HepG2 (cell line): ENCODE measurements around the gene MEPE. TPM values are rescaled to one million over a fixed set of nuclear protein-coding genes. Genes with fewer than 3 reads are reported as not detected.

Source experiments
- BHLHE40 ChIP-seq: IDR thresholded peaks from 2 replicates; pipeline ENCODE4 v1.6.1; 2011; ENCODE audit warnings: low read length, improper control_type of control experiment
- FOXP1 ChIP-seq, 2 experiments: fragments of 450-650 bp in 1 of 2; IDR thresholded peaks; 2 replicates each; pipeline ENCODE4 v1.6.1; 2017 to 2018; ENCODE audit warnings: antibody characterized with exemption in 1 of 2
- JUNB ChIP-seq: sonication (generic); formaldehyde crosslinking; IDR thresholded peaks from 2 replicates; pipeline ENCODE4 v1.8.0; 2022; ENCODE audit warnings: missing genetic modification reagents, mild to moderate bottlenecking, borderline replicate concordance
- KMT2B ChIP-seq: IDR thresholded peaks from 2 replicates; pipeline ENCODE4 v1.6.1; 2016; ENCODE audit warnings: missing genetic modification reagents, missing compliant biosample characterization
- MBNL3 ChIP-seq: fragments of 250-450 bp; sonication (Bioruptor Pico); conservative IDR thresholded peaks from 2 replicates; pipeline ENCODE4 v1.8.0; 2022; ENCODE audit warnings: mild to moderate bottlenecking, inconsistent platforms
- ONECUT2 ChIP-seq: sonication (generic); formaldehyde crosslinking; IDR thresholded peaks from 2 replicates; pipeline ENCODE4 v1.4.0; 2020; ENCODE audit warnings: missing genetic modification reagents
- PHF5A ChIP-seq: IDR thresholded peaks from one replicate; pipeline ENCODE4 v1.6.1; 2018; ENCODE audit warnings: low read depth, missing genetic modification reagents; ENCODE audit not compliant: unreplicated experiment
- PRMT3 ChIP-seq: sonication (generic); formaldehyde crosslinking; IDR thresholded peaks from 2 replicates; pipeline ENCODE4 v1.8.1; 2022; ENCODE audit warnings: low read depth, mild to moderate bottlenecking, moderate library complexity, missing genetic modification reagents, borderline replicate concordance
- SOX13 ChIP-seq, 3 experiments: fragments of 450-650 bp in 1 of 3; sonication (generic) in 1 of 3; formaldehyde crosslinking in 1 of 3; IDR thresholded peaks in 2 of 3; conservative IDR thresholded peaks in 1 of 3; 2 replicates each; pipeline versions ENCODE4 v1.5.0 to v1.6.1; 2016 to 2020; ENCODE audit warnings: antibody characterized with exemption in 1 of 3, mild to moderate bottlenecking in 1 of 3, missing compliant biosample characterization in 1 of 3, missing genetic modification reagents in 1 of 3, moderate library complexity in 1 of 3
- ZNF17 ChIP-seq: sonication (generic); formaldehyde crosslinking; IDR thresholded peaks from 2 replicates; pipeline ENCODE4 v1.5.0; 2020; ENCODE audit warnings: mild to moderate bottlenecking, missing genetic modification reagents
- ZNF354B ChIP-seq: sonication (generic); formaldehyde crosslinking; IDR thresholded peaks from 2 replicates; pipeline ENCODE4 v1.8.0; 2022; ENCODE audit warnings: mild to moderate bottlenecking, missing genetic modification reagents
- ZNF430 ChIP-seq: sonication (generic); formaldehyde crosslinking; IDR thresholded peaks from 2 replicates; pipeline ENCODE4 v1.9.0; 2021; ENCODE audit warnings: mild to moderate bottlenecking, missing genetic modification reagents
- ZNF547 ChIP-seq: sonication (generic); formaldehyde crosslinking; IDR thresholded peaks from 2 replicates; pipeline ENCODE4 v1.5.1; 2020; ENCODE audit warnings: mild to moderate bottlenecking, missing genetic modification reagents
- ZNF570 ChIP-seq: sonication (generic); formaldehyde crosslinking; IDR thresholded peaks from 2 replicates; pipeline ENCODE4 v1.4.0; 2020; ENCODE audit warnings: mild to moderate bottlenecking, missing genetic modification reagents, borderline replicate concordance
- ZNF644 ChIP-seq: IDR thresholded peaks from 2 replicates; pipeline ENCODE4 v1.6.1; 2016; ENCODE audit warnings: low read depth
- ZZZ3 ChIP-seq: sonication (generic); formaldehyde crosslinking; IDR thresholded peaks from 2 replicates; pipeline ENCODE4 v1.4.0; 2020; ENCODE audit warnings: missing genetic modification reagents, mild to moderate bottlenecking, borderline replicate concordance
- polyA plus RNA-seq, 8 experiments: library from polyadenylated mRNA; depleted of rRNA in 3 of 8; stranded (reverse) in 7 of 8; unstranded in 1 of 8; fragments of >200 nt; fragmentation: Illumina TruSeq in 4 of 8; extraction: Trizol in 4 of 8; gene quantifications; 2 replicates each; pipeline versions ENCODE4 v1.2.1 to v1.2.3, GENCODE V29; 2011 to 2016; ENCODE audit warnings: low read depth in 4 of 8, missing spikeins in 1 of 8, mixed read lengths in 1 of 8; ENCODE audit not compliant: insufficient read depth in 1 of 8
- total RNA-seq, 5 experiments: library from RNA; depleted of rRNA; stranded (reverse); fragments of >200 nt; fragmentation: Illumina TruSeq; extraction: Trizol; gene quantifications; 2 replicates each; pipeline ENCODE4 v1.2.3, GENCODE V29; 2016; ENCODE audit warnings: low read depth in 1 of 5
- TF ChIP-seq, protein P1 (sequence below): sonication (generic); formaldehyde crosslinking; IDR thresholded peaks from 2 replicates; pipeline ENCODE4 v1.5.0; 2020; ENCODE audit warnings: mild to moderate bottlenecking, missing genetic modification reagents, borderline replicate concordance
- TF ChIP-seq, protein P2 (sequence below): sonication (generic); formaldehyde crosslinking; IDR thresholded peaks from 2 replicates; pipeline ENCODE4 v1.4.0; 2020; ENCODE audit warnings: missing genetic modification reagents
- TF ChIP-seq, protein P3 (sequence below): sonication (generic); formaldehyde crosslinking; IDR thresholded peaks from 2 replicates; pipeline ENCODE4 v1.4.0; 2020; ENCODE audit warnings: missing genetic modification reagents
- TF ChIP-seq, protein P4 (sequence below): IDR thresholded peaks from 2 replicates; pipeline ENCODE4 v1.6.1; 2016; ENCODE audit warnings: low read depth, control low read depth

Gene MEPE
- total and polyA plus RNA-seq, 2 of the 13 experiments (the other 11 are each of a cell fraction or from before 2014, with no cell fraction given): 0.04 TPM; not detected in 1

DNA sequence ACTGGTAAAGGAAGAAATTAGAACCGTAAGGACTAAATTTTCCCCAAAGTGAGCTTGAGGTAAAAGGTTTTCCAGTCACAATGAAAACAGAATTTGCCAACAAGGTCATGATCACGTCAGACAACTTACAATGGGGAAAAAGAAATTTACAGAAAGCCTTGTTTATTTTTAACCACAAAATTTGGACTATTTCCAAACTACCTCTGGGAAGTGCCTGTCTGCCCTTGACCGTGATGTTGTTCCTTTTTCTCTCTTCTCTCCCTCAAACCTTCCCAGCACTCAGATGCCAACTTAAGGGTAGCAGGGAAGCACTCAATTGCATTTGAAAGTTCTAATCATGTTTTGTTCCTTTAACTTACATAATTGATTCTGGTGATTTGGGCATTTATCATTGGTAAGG is 32.5 kb downstream of the MEPE start (continued):
- TF ChIP-seq, protein P1, sequence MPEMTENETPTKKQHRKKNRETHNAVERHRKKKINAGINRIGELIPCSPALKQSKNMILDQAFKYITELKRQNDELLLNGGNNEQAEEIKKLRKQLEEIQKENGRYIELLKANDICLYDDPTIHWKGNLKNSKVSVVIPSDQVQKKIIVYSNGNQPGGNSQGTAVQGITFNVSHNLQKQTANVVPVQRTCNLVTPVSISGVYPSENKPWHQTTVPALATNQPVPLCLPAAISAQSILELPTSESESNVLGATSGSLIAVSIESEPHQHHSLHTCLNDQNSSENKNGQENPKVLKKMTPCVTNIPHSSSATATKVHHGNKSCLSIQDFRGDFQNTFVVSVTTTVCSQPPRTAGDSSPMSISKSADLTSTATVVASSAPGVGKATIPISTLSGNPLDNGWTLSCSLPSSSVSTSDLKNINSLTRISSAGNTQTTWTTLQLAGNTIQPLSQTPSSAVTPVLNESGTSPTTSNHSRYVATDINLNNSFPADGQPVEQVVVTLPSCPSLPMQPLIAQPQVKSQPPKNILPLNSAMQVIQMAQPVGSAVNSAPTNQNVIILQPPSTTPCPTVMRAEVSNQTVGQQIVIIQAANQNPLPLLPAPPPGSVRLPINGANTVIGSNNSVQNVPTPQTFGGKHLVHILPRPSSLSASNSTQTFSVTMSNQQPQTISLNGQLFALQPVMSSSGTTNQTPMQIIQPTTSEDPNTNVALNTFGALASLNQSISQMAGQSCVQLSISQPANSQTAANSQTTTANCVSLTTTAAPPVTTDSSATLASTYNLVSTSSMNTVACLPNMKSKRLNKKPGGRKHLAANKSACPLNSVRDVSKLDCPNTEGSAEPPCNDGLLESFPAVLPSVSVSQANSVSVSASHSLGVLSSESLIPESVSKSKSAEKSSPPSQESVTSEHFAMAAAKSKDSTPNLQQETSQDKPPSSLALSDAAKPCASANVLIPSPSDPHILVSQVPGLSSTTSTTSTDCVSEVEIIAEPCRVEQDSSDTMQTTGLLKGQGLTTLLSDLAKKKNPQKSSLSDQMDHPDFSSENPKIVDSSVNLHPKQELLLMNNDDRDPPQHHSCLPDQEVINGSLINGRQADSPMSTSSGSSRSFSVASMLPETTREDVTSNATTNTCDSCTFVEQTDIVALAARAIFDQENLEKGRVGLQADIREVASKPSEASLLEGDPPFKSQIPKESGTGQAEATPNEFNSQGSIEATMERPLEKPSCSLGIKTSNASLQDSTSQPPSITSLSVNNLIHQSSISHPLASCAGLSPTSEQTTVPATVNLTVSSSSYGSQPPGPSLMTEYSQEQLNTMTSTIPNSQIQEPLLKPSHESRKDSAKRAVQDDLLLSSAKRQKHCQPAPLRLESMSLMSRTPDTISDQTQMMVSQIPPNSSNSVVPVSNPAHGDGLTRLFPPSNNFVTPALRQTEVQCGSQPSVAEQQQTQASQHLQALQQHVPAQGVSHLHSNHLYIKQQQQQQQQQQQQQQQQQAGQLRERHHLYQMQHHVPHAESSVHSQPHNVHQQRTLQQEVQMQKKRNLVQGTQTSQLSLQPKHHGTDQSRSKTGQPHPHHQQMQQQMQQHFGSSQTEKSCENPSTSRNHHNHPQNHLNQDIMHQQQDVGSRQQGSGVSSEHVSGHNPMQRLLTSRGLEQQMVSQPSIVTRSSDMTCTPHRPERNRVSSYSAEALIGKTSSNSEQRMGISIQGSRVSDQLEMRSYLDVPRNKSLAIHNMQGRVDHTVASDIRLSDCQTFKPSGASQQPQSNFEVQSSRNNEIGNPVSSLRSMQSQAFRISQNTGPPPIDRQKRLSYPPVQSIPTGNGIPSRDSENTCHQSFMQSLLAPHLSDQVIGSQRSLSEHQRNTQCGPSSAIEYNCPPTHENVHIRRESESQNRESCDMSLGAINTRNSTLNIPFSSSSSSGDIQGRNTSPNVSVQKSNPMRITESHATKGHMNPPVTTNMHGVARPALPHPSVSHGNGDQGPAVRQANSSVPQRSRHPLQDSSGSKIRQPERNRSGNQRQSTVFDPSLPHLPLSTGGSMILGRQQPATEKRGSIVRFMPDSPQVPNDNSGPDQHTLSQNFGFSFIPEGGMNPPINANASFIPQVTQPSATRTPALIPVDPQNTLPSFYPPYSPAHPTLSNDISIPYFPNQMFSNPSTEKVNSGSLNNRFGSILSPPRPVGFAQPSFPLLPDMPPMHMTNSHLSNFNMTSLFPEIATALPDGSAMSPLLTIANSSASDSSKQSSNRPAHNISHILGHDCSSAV (CRISPR knock-in tag): no peak
- TF ChIP-seq ZNF354B (no peak), BHLHE40 (no peak), PRMT3 (no peak), ZNF17 (CRISPR knock-in tag) (no peak), JUNB (CRISPR knock-in tag) (no peak), ONECUT2 (CRISPR knock-in tag) (no peak), ZNF430 (CRISPR knock-in tag) (no peak), ZNF644 (CRISPR knock-in tag) (no peak), SOX13 (IDR thresholded peaks at IDR 0.05) (peak; percentile 17; the same call in 1 of the 2 replicates), SOX13 (CRISPR knock-in tag; conservative IDR thresholded peaks at IDR 0.05 in 1 of 2, IDR thresholded peaks at IDR 0.05 in 1 of 2) (peak in 1 of 2 experiments; percentile 93; a peak in 2 of 4 replicates), ZZZ3 (CRISPR knock-in tag) (no peak), MBNL3 (CRISPR knock-in tag) (no peak), FOXP1 (IDR thresholded peaks at IDR 0.05) (no peak), FOXP1 (CRISPR knock-in tag; IDR thresholded peaks at IDR 0.05) (peak; percentile 72), ZNF570 (CRISPR knock-in tag) (no peak), KMT2B (CRISPR knock-in tag) (no peak), ZNF547 (CRISPR knock-in tag) (no peak), PHF5A (no peak)
- TF ChIP-seq, protein P2, sequence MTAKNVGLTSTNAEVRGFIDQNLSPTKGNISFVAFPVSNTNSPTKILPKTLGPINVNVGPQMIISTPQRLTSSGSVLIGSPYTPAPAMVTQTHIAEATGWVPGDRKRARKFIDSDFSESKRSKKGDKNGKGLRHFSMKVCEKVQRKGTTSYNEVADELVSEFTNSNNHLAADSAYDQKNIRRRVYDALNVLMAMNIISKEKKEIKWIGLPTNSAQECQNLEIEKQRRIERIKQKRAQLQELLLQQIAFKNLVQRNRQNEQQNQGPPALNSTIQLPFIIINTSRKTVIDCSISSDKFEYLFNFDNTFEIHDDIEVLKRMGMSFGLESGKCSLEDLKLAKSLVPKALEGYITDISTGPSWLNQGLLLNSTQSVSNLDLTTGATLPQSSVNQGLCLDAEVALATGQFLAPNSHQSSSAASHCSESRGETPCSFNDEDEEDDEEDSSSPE (CRISPR knock-in tag): no peak
- TF ChIP-seq, protein P3, sequence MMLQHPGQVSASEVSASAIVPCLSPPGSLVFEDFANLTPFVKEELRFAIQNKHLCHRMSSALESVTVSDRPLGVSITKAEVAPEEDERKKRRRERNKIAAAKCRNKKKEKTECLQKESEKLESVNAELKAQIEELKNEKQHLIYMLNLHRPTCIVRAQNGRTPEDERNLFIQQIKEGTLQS (CRISPR knock-in tag): no peak
- TF ChIP-seq, protein P4, sequence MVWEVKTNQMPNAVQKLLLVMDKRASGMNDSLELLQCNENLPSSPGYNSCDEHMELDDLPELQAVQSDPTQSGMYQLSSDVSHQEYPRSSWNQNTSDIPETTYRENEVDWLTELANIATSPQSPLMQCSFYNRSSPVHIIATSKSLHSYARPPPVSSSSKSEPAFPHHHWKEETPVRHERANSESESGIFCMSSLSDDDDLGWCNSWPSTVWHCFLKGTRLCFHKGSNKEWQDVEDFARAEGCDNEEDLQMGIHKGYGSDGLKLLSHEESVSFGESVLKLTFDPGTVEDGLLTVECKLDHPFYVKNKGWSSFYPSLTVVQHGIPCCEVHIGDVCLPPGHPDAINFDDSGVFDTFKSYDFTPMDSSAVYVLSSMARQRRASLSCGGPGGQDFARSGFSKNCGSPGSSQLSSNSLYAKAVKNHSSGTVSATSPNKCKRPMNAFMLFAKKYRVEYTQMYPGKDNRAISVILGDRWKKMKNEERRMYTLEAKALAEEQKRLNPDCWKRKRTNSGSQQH: no peak
